Posterior cingulate gyrus (tissue), 11 donors: ENCODE results near the gene RIMKLB.
"Not testable (repeated sequence)": the region's sequence is repeated elsewhere in the genome, so short reads cannot be mapped to it uniquely, and the experiment has no call there.

ENCODE experiments used
- DNase-seq, 10 donors: peaks; one replicate each; pipeline versions ENCODE4 v3.0.0 to v3.0.0-alpha.2; 2020 to 2021; ENCODE audit warnings: mixed read lengths in 3 of 10
- intact Hi-C: fragments of 100-400 bp; cut with DNase I; formaldehyde crosslinking; loops from one replicate; pipeline ENCODE4 v1.15.1; 2023

Gene RIMKLB

GRCh38 chr12:8760076-8760475, 62.3 kb downstream of the RIMKLB start:
- DNase-seq, intact Hi-C loops: not testable (repeated sequence)

- DNase-seq, intact Hi-C loops: not testable (repeated sequence)
Observed at GRCh38 chr12:8762701-8763100, 64.9 kb downstream of the RIMKLB start.

GRCh38 chr12:8766121-8766520, 68.3 kb downstream of the RIMKLB start:
- intact Hi-C loops, DNase-seq: not testable (repeated sequence)

GRCh38 chr12:8770499-8770898, 72.7 kb downstream of the RIMKLB start:
- intact Hi-C loops: no loop called here
- DNase-seq: no peak

GRCh38 chr12:8771072-8771471, 73.3 kb downstream of the RIMKLB start:
- intact Hi-C loops: no loop called here

GRCh38 chr12:8773461-8773860, 75.7 kb downstream of the RIMKLB start:
- intact Hi-C loops: no loop called here
- no peak for DNase-seq

More at GRCh38 chr12:8771072-8771471, 73.3 kb downstream of the RIMKLB start:
- no peak for DNase-seq

- DNase-seq: no peak
- intact Hi-C loops: no loop called here
Observed at GRCh38 chr12:8779281-8779680, 81.5 kb downstream of the RIMKLB start.

GRCh38 chr12:8779862-8780261, 82.1 kb downstream of the RIMKLB start:
- intact Hi-C loops: no loop called here
- DNase-seq: no peak

GRCh38 chr12:8780389-8780788, 82.6 kb downstream of the RIMKLB start:
- no peak for DNase-seq
- intact Hi-C loops: no loop called here

GRCh38 chr12:8781381-8782127, 83.8 kb downstream of the RIMKLB start:
- DNase-seq: no peak
- intact Hi-C loops: no loop called here

GRCh38 chr12:8784290-8784888, 86.6 kb downstream of the RIMKLB start:
- intact Hi-C loops: no loop called here
- DNase-seq: no peak

GRCh38 chr12:8785499-8785898, 87.7 kb downstream of the RIMKLB start:
- DNase-seq: no peak
- intact Hi-C loops: no loop called here

GRCh38 chr12:8787206-8787605, 89.4 kb downstream of the RIMKLB start:
- not testable (repeated sequence) for DNase-seq

GRCh38 chr12:8788706-8789105, 90.9 kb downstream of the RIMKLB start:
- DNase-seq, intact Hi-C loops: not testable (repeated sequence)

More at GRCh38 chr12:8787206-8787605, 89.4 kb downstream of the RIMKLB start:
- intact Hi-C loops: not testable (repeated sequence)

GRCh38 chr12:8789341-8790013, 91.7 kb downstream of the RIMKLB start:
- DNase-seq, intact Hi-C loops: not testable (repeated sequence)

GRCh38 chr12:8793226-8793625, 95.4 kb downstream of the RIMKLB start:
- DNase-seq, intact Hi-C loops: not testable (repeated sequence)

GRCh38 chr12:8794611-8795010, 96.8 kb downstream of the RIMKLB start:
- DNase-seq, intact Hi-C loops: not testable (repeated sequence)

GRCh38 chr12:8796831-8797626, 99.2 kb downstream of the RIMKLB start:
- DNase-seq: no peak
- intact Hi-C loops: no loop called here

GRCh38 chr12:8801213-8801612, 103.4 kb downstream of the RIMKLB start:
- intact Hi-C loops, DNase-seq: not testable (repeated sequence)

GRCh38 chr12:8804833-8805232, 107.0 kb downstream of the RIMKLB start:
- intact Hi-C loops, DNase-seq: not testable (repeated sequence)

GRCh38 chr12:8805487-8805886, 107.7 kb downstream of the RIMKLB start:
- intact Hi-C loops, DNase-seq: not testable (repeated sequence)
